IMR-90 (cell line): ENCODE measurements around the gene GRIK1. TPM values are rescaled to one million over a fixed set of nuclear protein-coding genes. Genes with fewer than 3 reads are reported as not detected.

Experiments
- ATAC-seq: fragments of 200-7000 bp; cut with Tn5 transposase; 2 replicates; pipeline ENCODE4 v1.9.1; 2020; ENCODE audit warnings: low read depth, mild to moderate bottlenecking, moderate library complexity
- BruUV-seq: library from RNA; stranded (reverse); fragments of 400-500 nt; replicated peaks from 2 replicates; lab custom pipeline; 2021; lab: Mats Ljungman, UMichigan
- CTCF ChIA-PET: fragments of 300-600 bp; formaldehyde crosslinking; extraction: SDS; loops from one replicate; lab custom pipeline; 2021; ENCODE audit warnings: antibody characterized with exemption; lab: Yijun Ruan, JAX
- POLR2A ChIA-PET: fragments of 300-600 bp; sonication (Branson Sonifier 250); formaldehyde crosslinking; loops from one replicate; lab custom pipeline; 2022; ENCODE audit warnings: antibody characterized with exemption; ENCODE audit not compliant: unreplicated experiment; lab: Charles Lee
- DNase-seq: peaks from one replicate; pipeline ENCODE4 v3.0.0; 2013
- H2AFZ ChIP-seq: replicated peaks from 2 replicates; pipeline ENCODE3; 2013; ENCODE audit warnings: low read length, mild to moderate bottlenecking; ENCODE audit not compliant: poor library complexity
- H2AK5ac ChIP-seq: 2 replicates; pipeline ENCODE4 v1.6.1; 2013; ENCODE audit warnings: low read depth, low read length, inconsistent platforms
- H2AK9ac ChIP-seq: replicated peaks from 2 replicates; pipeline ENCODE3; 2013; ENCODE audit warnings: mild to moderate bottlenecking, low read depth, low read length, moderate library complexity; ENCODE audit not compliant: poor library complexity
- H2BK120ac ChIP-seq: 2 replicates; pipeline ENCODE4 v1.6.1; 2013; ENCODE audit warnings: low read depth, low read length, inconsistent platforms
- H2BK15ac ChIP-seq: 3 replicates; pipeline ENCODE4 v1.6.1; 2013; ENCODE audit warnings: low read depth, low read length, inconsistent platforms
- H2BK20ac ChIP-seq: 2 replicates; pipeline ENCODE4 v1.6.1; 2013; ENCODE audit warnings: low read depth, mild to moderate bottlenecking, inconsistent platforms, low read length, moderate library complexity
- H2BK5ac ChIP-seq: 2 replicates; pipeline ENCODE4 v1.6.1; 2013; ENCODE audit warnings: mild to moderate bottlenecking, low read depth, low read length, inconsistent platforms; ENCODE audit not compliant: poor library complexity, severe bottlenecking
- H3K14ac ChIP-seq: replicated peaks from 2 replicates; pipeline ENCODE4 v1.6.1; 2013; ENCODE audit warnings: low read depth, low read length, inconsistent platforms
- H3K18ac ChIP-seq: 2 replicates; pipeline ENCODE4 v1.6.1; 2013; ENCODE audit warnings: low read depth, low read length, control low read depth
- H3K23ac ChIP-seq: 2 replicates; pipeline ENCODE4 v1.6.1; 2013; ENCODE audit warnings: low read depth, low read length, inconsistent platforms
- H3K27ac ChIP-seq: 2 replicates; pipeline ENCODE4 v1.5.1; 2013; ENCODE audit warnings: mild to moderate bottlenecking, control low read depth, low read length; ENCODE audit not compliant: insufficient read depth
- H3K27me3 ChIP-seq: 2 replicates; pipeline ENCODE4 v1.6.1; 2013; ENCODE audit warnings: low read length; ENCODE audit not compliant: control insufficient read depth, insufficient read depth
- H3K36me3 ChIP-seq: 2 replicates; pipeline ENCODE4 v1.6.1; 2013; ENCODE audit warnings: low read length, mixed read lengths; ENCODE audit not compliant: control insufficient read depth, insufficient read depth
- H3K4ac ChIP-seq: 2 replicates; pipeline ENCODE4 v1.6.1; 2013; ENCODE audit warnings: low read depth, low read length, inconsistent platforms
- H3K4me1 ChIP-seq: 2 replicates; pipeline ENCODE4 v1.6.1; 2013; ENCODE audit warnings: low read length, mixed read lengths; ENCODE audit not compliant: control insufficient read depth, insufficient read depth
- H3K4me2 ChIP-seq: 2 replicates; pipeline ENCODE4 v1.6.1; 2013; ENCODE audit warnings: low read depth, mild to moderate bottlenecking, control low read depth, low read length, moderate library complexity
- H3K4me3 ChIP-seq: 2 replicates; pipeline ENCODE4 v1.5.1; 2013; ENCODE audit warnings: low read depth, mild to moderate bottlenecking, control low read depth, low read length, moderate library complexity; ENCODE audit not compliant: insufficient read depth
- H3K56ac ChIP-seq: 2 replicates; pipeline ENCODE4 v1.6.1; 2013; ENCODE audit warnings: low read length, inconsistent platforms; ENCODE audit not compliant: insufficient read depth; ENCODE audit errors: extremely low read depth
- H3K79me1 ChIP-seq, 2 experiments: 2 replicates each; pipeline ENCODE4 v1.6.1; 2013; ENCODE audit warnings: low read length in 2 of 2, inconsistent platforms in 1 of 2, low read depth in 1 of 2
- H3K9ac ChIP-seq: 2 replicates; pipeline ENCODE4 v1.6.1; 2013; ENCODE audit warnings: low read depth, low read length, control low read depth
- H3K9me1 ChIP-seq: 2 replicates; pipeline ENCODE4 v1.6.1; 2013; ENCODE audit warnings: low read length, inconsistent platforms; ENCODE audit not compliant: insufficient read depth
- H3K9me3 ChIP-seq: 2 replicates; pipeline ENCODE4 v1.6.1; 2013; ENCODE audit warnings: low read length; ENCODE audit not compliant: control insufficient read depth, insufficient read depth
- H4K20me1 ChIP-seq: 2 replicates; pipeline ENCODE4 v1.6.1; 2013; ENCODE audit warnings: low read length, inconsistent platforms; ENCODE audit not compliant: insufficient read depth
- H4K5ac ChIP-seq: 2 replicates; pipeline ENCODE4 v1.6.1; 2013; ENCODE audit warnings: mild to moderate bottlenecking, low read depth, low read length, control low read depth
- H4K8ac ChIP-seq, 2 experiments: 2 replicates each; pipeline ENCODE4 v1.6.1; 2013; ENCODE audit warnings: low read depth in 2 of 2, low read length in 2 of 2, control low read depth in 1 of 2, inconsistent platforms in 1 of 2
- H4K91ac ChIP-seq: 2 replicates; pipeline ENCODE4 v1.6.1; 2013; ENCODE audit warnings: low read depth, low read length, inconsistent platforms; ENCODE audit not compliant: insufficient read depth
- CEBPB ChIP-seq: IDR thresholded peaks from 2 replicates; pipeline ENCODE4 v1.6.1; 2012; ENCODE audit warnings: low read depth, low read length, improper control_type of control experiment
- MAFK ChIP-seq: IDR thresholded peaks from 2 replicates; pipeline ENCODE4 v1.6.1; 2012; ENCODE audit warnings: low read depth, low read length, improper control_type of control experiment
- MAZ ChIP-seq: IDR thresholded peaks from 2 replicates; pipeline ENCODE4 v1.6.1; 2012; ENCODE audit warnings: low read depth, mild to moderate bottlenecking, low read length, improper control_type of control experiment, moderate library complexity, borderline replicate concordance
- RCOR1 ChIP-seq: IDR thresholded peaks from 2 replicates; pipeline ENCODE4 v1.6.1; 2012; ENCODE audit warnings: mild to moderate bottlenecking, low read length, improper control_type of control experiment; ENCODE audit not compliant: insufficient replicate concordance
- SMC3 ChIP-seq: fragments of 150-350 bp; IDR thresholded peaks from 2 replicates; pipeline ENCODE4 v1.6.1; 2016; ENCODE audit warnings: low read depth, mild to moderate bottlenecking, antibody characterized with exemption, low read length, moderate library complexity
- WGBS, 2 experiments: methylation state at CpG; one replicate each; pipeline versions ENCODE4 v1.1.5 to v1.1.7; 2013; ENCODE audit warnings: missing lambda C conversion rate in 2 of 2; ENCODE audit not compliant: insufficient read length in 1 of 2; ENCODE audit errors: extremely low coverage in 2 of 2; 5-methylcytosine and 5-hydroxymethylcytosine counted together
- dilution Hi-C: fragments of 300-500 bp; cut with HindIII; formaldehyde crosslinking; loops from one replicate; pipeline ENCODE4 v1.14.3; 2018; ENCODE audit warnings: low sequenced_read_pairs; ENCODE audit not compliant: unreplicated experiment
- in situ Hi-C: fragments of 300-500 bp; cut with MboI; formaldehyde crosslinking; loops from 3 replicates; pipeline ENCODE4 v1.14.3; 2019; ENCODE audit warnings: low sequenced_read_pairs, inconsistent platforms, mixed read lengths
- intact Hi-C: fragments of 100-400 bp; cut with micrococcal nuclease; formaldehyde crosslinking; loops from 2 replicates; pipeline ENCODE4 v1.10.0; 2022
- polyA plus RNA-seq, 3 experiments: library from polyadenylated mRNA; depleted of rRNA; stranded (reverse); fragments of >200 nt; gene quantifications; 2 replicates each; pipeline ENCODE4 v1.2.3, GENCODE V29; 2012; ENCODE audit warnings: low replicate concordance in 1 of 3
- total RNA-seq: library from RNA; depleted of rRNA; stranded (reverse); fragments of >200 nt; gene quantifications from 2 replicates; pipeline ENCODE4 v1.2.3, GENCODE V29; 2012

The GRIK1 gene
- total and polyA plus RNA-seq, 2 of the 4 experiments (the other 2 are of a cell fraction): not detected

- no CpG with 5 or more reads among the region's 10 CpGs for WGBS, 2 experiments
- ChIA-PET CTCF (no interaction called here), POLR2A (no interaction called here)
- H3K4me1 ChIP-seq: peaks cover 3% of the 10 kb centered on the region; the same call in 1 of the 2 replicates
- no peak overlapping the region; the same call in 1 of the 2 replicates for H3K18ac ChIP-seq
- 0 out of 2 replicates have a peak overlapping the region, but pooled peaks have one; percentile 35 for H3K4ac ChIP-seq
- H3K23ac ChIP-seq: no peak overlapping the region
- no peaks in the 10 kb centered on the region for H4K20me1 ChIP-seq
- H3K79me1 ChIP-seq: no peaks in the 10 kb centered on the region
- no peak overlapping the region for H2BK20ac ChIP-seq
- no TSS peak for BruUV-seq
- H3K9me1 ChIP-seq: no peaks in the 10 kb centered on the region
- TF ChIP-seq MAFK (no peak), RCOR1 (no peak), CEBPB (no peak), MAZ (no peak), SMC3 (no peak)
- H2BK5ac ChIP-seq: no peak overlapping the region
- no peak overlapping the region for H4K91ac ChIP-seq
- H3K4me2 ChIP-seq: no peak overlapping the region
- H3K14ac ChIP-seq: no peak overlapping the region
- H3K9me3 ChIP-seq: no peaks in the 10 kb centered on the region
- H3K9ac ChIP-seq: no peak overlapping the region
- H3K27ac ChIP-seq: no peak overlapping the region
- H2BK15ac ChIP-seq: no peak overlapping the region
- ATAC-seq: no peak
- no peak overlapping the region for H2BK120ac ChIP-seq
- H2AK9ac ChIP-seq: no peak overlapping the region
- no peaks in the 10 kb centered on the region for H3K27me3 ChIP-seq
- no peak overlapping the region for H3K4me3 ChIP-seq
- no peaks in the 10 kb centered on the region for H3K36me3 ChIP-seq
- dilution Hi-C loops (no loop called here), in situ Hi-C loops (no loop called here), intact Hi-C loops (no loop called here)
- no peak overlapping the region for H3K56ac ChIP-seq
- H2AFZ ChIP-seq: no peak overlapping the region
- no peak overlapping the region for H2AK5ac ChIP-seq
- no peak for DNase-seq
- H4K5ac ChIP-seq: no peak overlapping the region
- H4K8ac ChIP-seq: no peak overlapping the region
Measured at GRCh38 chr21:29658177-29658933, 281.4 kb downstream of the GRIK1 start.
